Panc1 (cell line): Measurements from ENCODE around the gene DDB1. TPM values are rescaled to one million over a fixed set of nuclear protein-coding genes. Genes with fewer than 3 reads are reported as not detected.

Experiments
- ATAC-seq: fragments of 200-7000 bp; cut with Tn5 transposase; 2 replicates; pipeline ENCODE4 v1.9.1; 2020; ENCODE audit warnings: mild to moderate bottlenecking, moderate library complexity
- BruUV-seq: library from RNA; stranded (reverse); fragments of 400-500 nt; replicated peaks from 2 replicates; lab custom pipeline; 2021; lab: Mats Ljungman, UMichigan
- CTCF ChIA-PET: fragments of 300-600 bp; sonication (Branson Sonifier 250); formaldehyde crosslinking; loops from one replicate; lab custom pipeline; 2022; ENCODE audit warnings: antibody characterized with exemption; lab: Charles Lee
- POLR2A ChIA-PET: fragments of 300-600 bp; sonication (Branson Sonifier 250); formaldehyde crosslinking; loops from one replicate; lab custom pipeline; 2022; ENCODE audit warnings: antibody characterized with exemption; lab: Charles Lee
- DNase-seq: peaks from one replicate; pipeline ENCODE4 v3.0.0-alpha.2; 2010; ENCODE audit warnings: low read depth, low spot score
- H3K27ac ChIP-seq: 2 replicates; pipeline ENCODE4 v1.5.1; 2011; ENCODE audit warnings: mild to moderate bottlenecking, low read length, inconsistent platforms
- H3K27me3 ChIP-seq: fragments of 200-500 bp; sonication (Bioruptor generic); 2 replicates; pipeline ENCODE4 v1.6.0; 2014; ENCODE audit warnings: low read length, inconsistent platforms; ENCODE audit not compliant: control insufficient read depth, insufficient read depth
- H3K36me3 ChIP-seq: fragments of 200-500 bp; sonication (Bioruptor generic); 2 replicates; pipeline ENCODE4 v1.5.1; 2014; ENCODE audit warnings: inconsistent platforms, mild to moderate bottlenecking, low read length, moderate library complexity; ENCODE audit not compliant: control insufficient read depth, insufficient read depth
- H3K4me1 ChIP-seq: 2 replicates; pipeline ENCODE4 v1.5.1; 2011; ENCODE audit warnings: inconsistent platforms, mild to moderate bottlenecking, low read length, moderate library complexity; ENCODE audit not compliant: control insufficient read depth, insufficient read depth
- H3K4me3 ChIP-seq, 2 experiments: 2 replicates each; pipeline ENCODE4 v1.5.1; 2011 to 2012; ENCODE audit warnings: low read depth in 2 of 2, low read length in 2 of 2, mild to moderate bottlenecking in 2 of 2, inconsistent platforms in 1 of 2, moderate library complexity in 1 of 2
- H3K9me3 ChIP-seq: fragments of 200-500 bp; sonication (Bioruptor generic); 2 replicates; pipeline ENCODE4 v1.5.1; 2014; ENCODE audit warnings: low read depth, mild to moderate bottlenecking, inconsistent platforms, low read length, moderate library complexity; ENCODE audit not compliant: control insufficient read depth, insufficient read depth
- CTCF ChIP-seq: fragments of 450-650 bp; IDR thresholded peaks from 2 replicates; pipeline ENCODE4 v1.5.1; 2017; ENCODE audit warnings: mild to moderate bottlenecking
- POLR2AphosphoS5 ChIP-seq: IDR thresholded peaks from 2 replicates; pipeline ENCODE4 v1.6.1; 2012; ENCODE audit warnings: mild to moderate bottlenecking, low read depth, low read length, moderate library complexity
- REST ChIP-seq, 2 experiments: IDR thresholded peaks; 2 replicates each; pipeline ENCODE4 v1.6.1; 2011 to 2012; ENCODE audit warnings: low read depth in 2 of 2, control low read depth in 1 of 2, low read length in 1 of 2, mild to moderate bottlenecking in 1 of 2, moderate library complexity in 1 of 2; ENCODE audit not compliant: insufficient read depth in 1 of 2
- SIN3A ChIP-seq: IDR thresholded peaks from 2 replicates; pipeline ENCODE4 v1.6.1; 2012; ENCODE audit warnings: low read depth, mild to moderate bottlenecking, low read length, moderate library complexity, borderline replicate concordance; ENCODE audit not compliant: insufficient read depth
- TCF7L2 ChIP-seq: IDR thresholded peaks from 2 replicates; pipeline ENCODE4 v1.6.1; 2011; ENCODE audit warnings: mild to moderate bottlenecking, low read depth, low read length, inconsistent platforms
- in situ Hi-C: cut with HindIII; loops from 2 replicates; pipeline ENCODE4 v1.10.0; 2016; ENCODE audit warnings: low sequenced_read_pairs, low pct_unique_long_range_greater_than_20kb
- intact Hi-C: fragments of 100-400 bp; cut with micrococcal nuclease; formaldehyde crosslinking; loops from one replicate; pipeline ENCODE4 v1.10.0; 2022; ENCODE audit not compliant: unreplicated experiment
- total RNA-seq: library from RNA; stranded (reverse); gene quantifications from one replicate; pipeline ENCODE4 v1.2.1, GENCODE V29; 2021; ENCODE audit not compliant: unreplicated experiment

The DDB1 gene
- total RNA-seq, 1 experiment from 2014 or later = 217 TPM

GRCh38 chr11:61349916-61350315 lies 17.0 kb upstream of the DDB1 start:
- ChIA-PET POLR2A (no interaction called here), CTCF (no interaction called here)
- no peak for TF ChIP-seq POLR2AphosphoS5
- TF ChIP-seq REST (IDR thresholded peaks at IDR 0.05; ENCODE audit: insufficient read depth in 1 of 2, low read depth in 2 of 2, low read length in 1 of 2) = no peak
- TF ChIP-seq TCF7L2 = no peak
- no peak for TF ChIP-seq CTCF
- no peak for TF ChIP-seq SIN3A
- BruUV-seq = no TSS peak
- Histone ChIP-seq H3K4me3 (no peak overlapping the region), H3K27ac (no peak overlapping the region), H3K27me3 (no peaks in the 10 kb centered on the region), H3K36me3 (0 out of 2 replicates have a peak, but pooled peaks cover 2% of the 10 kb centered on the region), H3K4me1 (no peaks in the 10 kb centered on the region; the same call in 1 of the 2 replicates), H3K9me3 (no peaks in the 10 kb centered on the region)
- intact Hi-C loops (no loop called here), in situ Hi-C loops (no loop called here)
- DNase-seq (no peak), ATAC-seq (no peak)

- TF ChIP-seq SIN3A = no peak
- no peak for TF ChIP-seq CTCF
- no peak for TF ChIP-seq POLR2AphosphoS5
- no peak for TF ChIP-seq TCF7L2
- no peak for TF ChIP-seq REST (IDR thresholded peaks at IDR 0.05; ENCODE audit: insufficient read depth in 1 of 2, low read depth in 2 of 2, low read length in 1 of 2)
- ChIA-PET CTCF (no interaction called here), POLR2A (no interaction called here)
- Histone ChIP-seq H3K9me3 (no peaks in the 10 kb centered on the region), H3K27me3 (no peaks in the 10 kb centered on the region), H3K4me3 (no peak overlapping the region), H3K4me1 (no peaks in the 10 kb centered on the region; the same call in 1 of the 2 replicates), H3K36me3 (0 out of 2 replicates have a peak, but pooled peaks cover 2% of the 10 kb centered on the region), H3K27ac (no peak overlapping the region)
- BruUV-seq = no TSS peak
- intact Hi-C loops (no loop called here), in situ Hi-C loops (no loop called here)
- DNase-seq = no peak
- ATAC-seq = no peak
Measured at GRCh38 chr11:61349189-61349751, 16.4 kb upstream of the DDB1 start.
